HepG2 (cell line): ENCODE results near the gene BCL2L2. TPM values are rescaled to one million over a fixed set of nuclear protein-coding genes. Genes with fewer than 3 reads are reported as not detected.
A peak's percentile ranks its signal among the peaks of the same experiment; 100 is the strongest.

Experiments used
- ADNP ChIP-seq: sonication (generic); formaldehyde crosslinking; IDR thresholded peaks from 2 replicates; pipeline ENCODE4 v1.4.0; 2020; ENCODE audit warnings: missing genetic modification reagents
- ATF7 ChIP-seq, 2 experiments: fragments of 450-650 bp in 1 of 2; sonication (generic) in 1 of 2; formaldehyde crosslinking in 1 of 2; IDR thresholded peaks; 2 replicates each; pipeline versions ENCODE4 v1.4.0 to v1.6.1; 2016 to 2020; ENCODE audit warnings: antibody characterized with exemption in 1 of 2, mild to moderate bottlenecking in 1 of 2, missing genetic modification reagents in 1 of 2
- MIER2 ChIP-seq: IDR thresholded peaks from 2 replicates; pipeline ENCODE4 v1.6.1; 2016; ENCODE audit warnings: missing biosample characterization, missing genetic modification reagents
- MZF1 ChIP-seq: sonication (generic); formaldehyde crosslinking; IDR thresholded peaks from 2 replicates; pipeline ENCODE4 v1.8.1; 2023; ENCODE audit warnings: mild to moderate bottlenecking, missing genetic modification reagents, borderline replicate concordance
- NR2F6 ChIP-seq, 2 experiments: IDR thresholded peaks; 2 replicates each; pipeline ENCODE4 v1.6.1; 2016; ENCODE audit warnings: antibody characterized with exemption in 1 of 2, mild to moderate bottlenecking in 1 of 2
- RFX3 ChIP-seq: IDR thresholded peaks from 2 replicates; pipeline ENCODE4 v1.6.1; 2016; ENCODE audit warnings: missing biosample characterization, missing genetic modification reagents
- SNAPC2 ChIP-seq: sonication (generic); formaldehyde crosslinking; IDR thresholded peaks from 2 replicates; pipeline ENCODE4 v1.8.1; 2022; ENCODE audit warnings: mild to moderate bottlenecking, missing genetic modification reagents
- ZNF12 ChIP-seq: sonication (generic); formaldehyde crosslinking; IDR thresholded peaks from 2 replicates; pipeline ENCODE4 v1.5.0; 2020; ENCODE audit warnings: missing genetic modification reagents
- ZNF496 ChIP-seq: sonication (generic); formaldehyde crosslinking; IDR thresholded peaks from 2 replicates; pipeline ENCODE4 v1.8.1; 2023; ENCODE audit warnings: mild to moderate bottlenecking, moderate library complexity, missing genetic modification reagents; ENCODE audit not compliant: insufficient replicate concordance
- ZNF709 ChIP-seq: sonication (generic); formaldehyde crosslinking; IDR thresholded peaks from 2 replicates; pipeline ENCODE4 v1.5.0; 2020; ENCODE audit warnings: mild to moderate bottlenecking, missing genetic modification reagents
- polyA plus RNA-seq, 8 experiments: library from polyadenylated mRNA; depleted of rRNA in 3 of 8; stranded (reverse) in 7 of 8; unstranded in 1 of 8; fragments of >200 nt; fragmentation: Illumina TruSeq in 4 of 8; extraction: Trizol in 4 of 8; gene quantifications; 2 replicates each; pipeline versions ENCODE4 v1.2.1 to v1.2.3, GENCODE V29; 2011 to 2016; ENCODE audit warnings: low read depth in 4 of 8, missing spikeins in 1 of 8, mixed read lengths in 1 of 8; ENCODE audit not compliant: insufficient read depth in 1 of 8
- total RNA-seq, 5 experiments: library from RNA; depleted of rRNA; stranded (reverse); fragments of >200 nt; fragmentation: Illumina TruSeq; extraction: Trizol; gene quantifications; 2 replicates each; pipeline ENCODE4 v1.2.3, GENCODE V29; 2016; ENCODE audit warnings: low read depth in 1 of 5
- TF ChIP-seq, protein P1 (sequence below): sonication (generic); formaldehyde crosslinking; IDR thresholded peaks from 2 replicates; pipeline ENCODE4 v1.4.0; 2020; ENCODE audit warnings: missing genetic modification reagents
- TF ChIP-seq, protein P2 (sequence below): sonication (generic); formaldehyde crosslinking; IDR thresholded peaks from 2 replicates; pipeline ENCODE4 v1.8.0; 2022; ENCODE audit warnings: mild to moderate bottlenecking, missing genetic modification reagents, moderate library complexity
- TF ChIP-seq, protein P3 (sequence below): sonication (generic); formaldehyde crosslinking; IDR thresholded peaks from 2 replicates; pipeline ENCODE4 v1.5.1; 2020; ENCODE audit warnings: mild to moderate bottlenecking, missing genetic modification reagents, borderline replicate concordance
- TF ChIP-seq, protein P4 (sequence below): sonication (generic); formaldehyde crosslinking; IDR thresholded peaks from 2 replicates; pipeline ENCODE4 v1.4.0; 2020; ENCODE audit warnings: missing genetic modification reagents
- TF ChIP-seq, protein P5 (sequence below): sonication (generic); formaldehyde crosslinking; IDR thresholded peaks from 2 replicates; pipeline ENCODE4 v1.4.0; 2020; ENCODE audit warnings: missing genetic modification reagents, borderline replicate concordance

BCL2L2 gene
- total and polyA plus RNA-seq, 2 of the 13 experiments (the other 11 are each of a cell fraction or from before 2014, with no cell fraction given), result 28.1 to 49.8 TPM

DNA sequence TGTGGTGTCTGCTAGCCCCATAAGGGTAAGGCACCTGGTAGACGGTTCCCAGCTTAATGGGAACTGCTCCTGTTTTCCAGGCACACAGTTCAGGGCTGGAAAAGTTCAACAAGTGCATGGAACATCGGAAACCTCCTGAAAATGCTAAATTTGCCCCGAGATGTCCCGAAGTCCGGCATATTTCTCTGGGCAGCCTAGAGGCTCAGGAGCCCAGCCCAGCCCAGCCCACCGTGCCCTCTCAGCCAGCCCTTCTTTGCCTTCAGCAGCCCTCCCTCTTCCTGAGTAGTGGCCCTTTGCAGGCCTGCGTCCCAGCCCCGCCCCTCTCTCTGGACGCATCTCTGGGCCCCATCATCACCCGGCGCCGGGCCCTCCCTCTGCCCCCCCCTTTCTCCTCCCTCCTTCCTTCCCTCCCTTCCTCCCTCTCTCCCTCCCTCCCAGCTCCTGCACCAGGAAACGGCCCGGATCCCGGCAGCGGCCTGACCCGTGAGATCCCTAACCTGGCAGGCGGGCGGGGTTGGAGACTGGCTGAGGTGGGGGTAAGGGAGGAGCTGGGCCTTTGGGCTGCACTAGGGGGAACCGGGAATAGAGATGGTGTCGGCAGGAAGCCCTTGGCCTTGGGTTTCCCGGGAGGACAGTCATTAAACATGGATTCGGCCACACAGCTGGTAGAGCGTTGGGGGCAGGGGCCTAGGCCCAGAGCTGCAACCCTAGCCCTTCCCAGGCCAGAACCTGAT lies at the start of gene BCL2L2 (continued):
- peak; percentile 84; the same call in 1 of the 2 replicates for TF ChIP-seq ZNF12 (CRISPR knock-in tag)
- TF ChIP-seq, protein P1, sequence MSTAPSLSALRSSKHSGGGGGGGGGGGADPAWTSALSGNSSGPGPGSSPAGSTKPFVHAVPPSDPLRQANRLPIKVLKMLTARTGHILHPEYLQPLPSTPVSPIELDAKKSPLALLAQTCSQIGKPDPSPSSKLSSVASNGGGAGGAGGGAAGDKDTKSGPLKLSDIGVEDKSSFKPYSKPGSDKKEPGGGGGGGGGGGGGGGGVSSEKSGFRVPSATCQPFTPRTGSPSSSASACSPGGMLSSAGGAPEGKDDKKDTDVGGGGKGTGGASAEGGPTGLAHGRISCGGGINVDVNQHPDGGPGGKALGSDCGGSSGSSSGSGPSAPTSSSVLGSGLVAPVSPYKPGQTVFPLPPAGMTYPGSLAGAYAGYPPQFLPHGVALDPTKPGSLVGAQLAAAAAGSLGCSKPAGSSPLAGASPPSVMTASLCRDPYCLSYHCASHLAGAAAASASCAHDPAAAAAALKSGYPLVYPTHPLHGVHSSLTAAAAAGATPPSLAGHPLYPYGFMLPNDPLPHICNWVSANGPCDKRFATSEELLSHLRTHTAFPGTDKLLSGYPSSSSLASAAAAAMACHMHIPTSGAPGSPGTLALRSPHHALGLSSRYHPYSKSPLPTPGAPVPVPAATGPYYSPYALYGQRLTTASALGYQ, result 0 out of 2 replicates have a peak, but pooled peaks have one; percentile 77
- TF ChIP-seq, protein P2, sequence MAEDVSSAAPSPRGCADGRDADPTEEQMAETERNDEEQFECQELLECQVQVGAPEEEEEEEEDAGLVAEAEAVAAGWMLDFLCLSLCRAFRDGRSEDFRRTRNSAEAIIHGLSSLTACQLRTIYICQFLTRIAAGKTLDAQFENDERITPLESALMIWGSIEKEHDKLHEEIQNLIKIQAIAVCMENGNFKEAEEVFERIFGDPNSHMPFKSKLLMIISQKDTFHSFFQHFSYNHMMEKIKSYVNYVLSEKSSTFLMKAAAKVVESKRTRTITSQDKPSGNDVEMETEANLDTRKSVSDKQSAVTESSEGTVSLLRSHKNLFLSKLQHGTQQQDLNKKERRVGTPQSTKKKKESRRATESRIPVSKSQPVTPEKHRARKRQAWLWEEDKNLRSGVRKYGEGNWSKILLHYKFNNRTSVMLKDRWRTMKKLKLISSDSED (CRISPR knock-in tag), result no peak
- no peak for TF ChIP-seq ZNF496 (CRISPR knock-in tag)
- TF ChIP-seq SNAPC2, result peak; percentile 97; the same call in 1 of the 2 replicates
- no peak for TF ChIP-seq MIER2 (CRISPR knock-in tag)
- 0 out of 2 replicates have a peak, but pooled peaks have one; percentile 82 for TF ChIP-seq MZF1 (CRISPR knock-in tag)
- TF ChIP-seq ADNP (CRISPR knock-in tag), result no peak
- peak; percentile 78 for TF ChIP-seq ZNF709 (CRISPR knock-in tag)
- TF ChIP-seq NR2F6 (IDR thresholded peaks at IDR 0.05), result peak; percentile 10; the same call in 1 of the 2 replicates
- peak; percentile 85 for TF ChIP-seq NR2F6 (CRISPR knock-in tag; IDR thresholded peaks at IDR 0.05)
- peak; percentile 43; the same call in 1 of the 2 replicates for TF ChIP-seq RFX3
- TF ChIP-seq, protein P3, sequence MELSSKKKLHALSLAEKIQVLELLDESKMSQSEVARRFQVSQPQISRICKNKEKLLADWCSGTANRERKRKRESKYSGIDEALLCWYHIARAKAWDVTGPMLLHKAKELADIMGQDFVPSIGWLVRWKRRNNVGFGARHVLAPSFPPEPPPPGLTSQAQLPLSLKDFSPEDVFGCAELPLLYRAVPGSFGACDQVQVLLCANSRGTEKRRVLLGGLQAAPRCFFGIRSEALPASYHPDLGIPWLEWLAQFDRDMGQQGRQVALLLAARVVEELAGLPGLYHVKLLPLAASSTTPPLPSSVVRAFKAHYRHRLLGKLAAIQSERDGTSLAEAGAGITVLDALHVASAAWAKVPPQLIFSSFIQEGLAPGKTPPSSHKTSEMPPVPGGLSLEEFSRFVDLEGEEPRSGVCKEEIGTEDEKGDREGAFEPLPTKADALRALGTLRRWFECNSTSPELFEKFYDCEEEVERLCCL (CRISPR knock-in tag), result no peak
- TF ChIP-seq, protein P4, sequence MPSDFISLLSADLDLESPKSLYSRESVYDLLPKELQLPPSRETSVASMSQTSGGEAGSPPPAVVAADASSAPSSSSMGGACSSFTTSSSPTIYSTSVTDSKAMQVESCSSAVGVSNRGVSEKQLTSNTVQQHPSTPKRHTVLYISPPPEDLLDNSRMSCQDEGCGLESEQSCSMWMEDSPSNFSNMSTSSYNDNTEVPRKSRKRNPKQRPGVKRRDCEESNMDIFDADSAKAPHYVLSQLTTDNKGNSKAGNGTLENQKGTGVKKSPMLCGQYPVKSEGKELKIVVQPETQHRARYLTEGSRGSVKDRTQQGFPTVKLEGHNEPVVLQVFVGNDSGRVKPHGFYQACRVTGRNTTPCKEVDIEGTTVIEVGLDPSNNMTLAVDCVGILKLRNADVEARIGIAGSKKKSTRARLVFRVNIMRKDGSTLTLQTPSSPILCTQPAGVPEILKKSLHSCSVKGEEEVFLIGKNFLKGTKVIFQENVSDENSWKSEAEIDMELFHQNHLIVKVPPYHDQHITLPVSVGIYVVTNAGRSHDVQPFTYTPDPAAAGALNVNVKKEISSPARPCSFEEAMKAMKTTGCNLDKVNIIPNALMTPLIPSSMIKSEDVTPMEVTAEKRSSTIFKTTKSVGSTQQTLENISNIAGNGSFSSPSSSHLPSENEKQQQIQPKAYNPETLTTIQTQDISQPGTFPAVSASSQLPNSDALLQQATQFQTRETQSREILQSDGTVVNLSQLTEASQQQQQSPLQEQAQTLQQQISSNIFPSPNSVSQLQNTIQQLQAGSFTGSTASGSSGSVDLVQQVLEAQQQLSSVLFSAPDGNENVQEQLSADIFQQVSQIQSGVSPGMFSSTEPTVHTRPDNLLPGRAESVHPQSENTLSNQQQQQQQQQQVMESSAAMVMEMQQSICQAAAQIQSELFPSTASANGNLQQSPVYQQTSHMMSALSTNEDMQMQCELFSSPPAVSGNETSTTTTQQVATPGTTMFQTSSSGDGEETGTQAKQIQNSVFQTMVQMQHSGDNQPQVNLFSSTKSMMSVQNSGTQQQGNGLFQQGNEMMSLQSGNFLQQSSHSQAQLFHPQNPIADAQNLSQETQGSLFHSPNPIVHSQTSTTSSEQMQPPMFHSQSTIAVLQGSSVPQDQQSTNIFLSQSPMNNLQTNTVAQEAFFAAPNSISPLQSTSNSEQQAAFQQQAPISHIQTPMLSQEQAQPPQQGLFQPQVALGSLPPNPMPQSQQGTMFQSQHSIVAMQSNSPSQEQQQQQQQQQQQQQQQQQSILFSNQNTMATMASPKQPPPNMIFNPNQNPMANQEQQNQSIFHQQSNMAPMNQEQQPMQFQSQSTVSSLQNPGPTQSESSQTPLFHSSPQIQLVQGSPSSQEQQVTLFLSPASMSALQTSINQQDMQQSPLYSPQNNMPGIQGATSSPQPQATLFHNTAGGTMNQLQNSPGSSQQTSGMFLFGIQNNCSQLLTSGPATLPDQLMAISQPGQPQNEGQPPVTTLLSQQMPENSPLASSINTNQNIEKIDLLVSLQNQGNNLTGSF (CRISPR knock-in tag), result peak; percentile 81
- TF ChIP-seq, protein P5, sequence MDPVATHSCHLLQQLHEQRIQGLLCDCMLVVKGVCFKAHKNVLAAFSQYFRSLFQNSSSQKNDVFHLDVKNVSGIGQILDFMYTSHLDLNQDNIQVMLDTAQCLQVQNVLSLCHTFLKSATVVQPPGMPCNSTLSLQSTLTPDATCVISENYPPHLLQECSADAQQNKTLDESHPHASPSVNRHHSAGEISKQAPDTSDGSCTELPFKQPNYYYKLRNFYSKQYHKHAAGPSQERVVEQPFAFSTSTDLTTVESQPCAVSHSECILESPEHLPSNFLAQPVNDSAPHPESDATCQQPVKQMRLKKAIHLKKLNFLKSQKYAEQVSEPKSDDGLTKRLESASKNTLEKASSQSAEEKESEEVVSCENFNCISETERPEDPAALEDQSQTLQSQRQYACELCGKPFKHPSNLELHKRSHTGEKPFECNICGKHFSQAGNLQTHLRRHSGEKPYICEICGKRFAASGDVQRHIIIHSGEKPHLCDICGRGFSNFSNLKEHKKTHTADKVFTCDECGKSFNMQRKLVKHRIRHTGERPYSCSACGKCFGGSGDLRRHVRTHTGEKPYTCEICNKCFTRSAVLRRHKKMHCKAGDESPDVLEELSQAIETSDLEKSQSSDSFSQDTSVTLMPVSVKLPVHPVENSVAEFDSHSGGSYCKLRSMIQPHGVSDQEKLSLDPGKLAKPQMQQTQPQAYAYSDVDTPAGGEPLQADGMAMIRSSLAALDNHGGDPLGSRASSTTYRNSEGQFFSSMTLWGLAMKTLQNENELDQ (CRISPR knock-in tag), result 0 out of 2 replicates have a peak, but pooled peaks have one; percentile 42
- no peak for TF ChIP-seq ATF7 (IDR thresholded peaks at IDR 0.05)
- TF ChIP-seq ATF7 (CRISPR knock-in tag; IDR thresholded peaks at IDR 0.05), result peak; percentile 37; the same call in 1 of the 2 replicates
